Activated CD4-positive, alpha-beta T cell treated with anti-CD3 and anti-CD28 coated beads, Interleukin-2, amount 10 ng/mL, durations not matched to agents 24 days and 14 days (primary cell): Measurements from ENCODE around the gene ANKRD34C. TPM values are rescaled to one million over a fixed set of nuclear protein-coding genes. Genes with fewer than 3 reads are reported as not detected.

Source experiments
- DNase-seq: peaks from one replicate; pipeline ENCODE4 v3.0.0; 2022
- H3K27ac Mint-ChIP-seq: one replicate; pipeline ENCODE4 v1.8.0; 2022; ENCODE audit warnings: mild to moderate bottlenecking, mixed read lengths
- H3K27me3 Mint-ChIP-seq: one replicate; pipeline ENCODE4 v1.8.0; 2022; ENCODE audit warnings: mixed read lengths
- H3K36me3 Mint-ChIP-seq: one replicate; pipeline ENCODE4 v1.8.0; 2022; ENCODE audit warnings: low read depth, mild to moderate bottlenecking, mixed read lengths
- H3K4me1 Mint-ChIP-seq: one replicate; pipeline ENCODE4 v1.8.0; 2021; ENCODE audit warnings: mixed read lengths
- H3K4me3 Mint-ChIP-seq: one replicate; pipeline ENCODE4 v1.8.0; 2022; ENCODE audit warnings: mild to moderate bottlenecking, moderate library complexity, mixed read lengths
- H3K9me3 Mint-ChIP-seq: one replicate; pipeline ENCODE4 v1.8.0; 2021; ENCODE audit warnings: mixed read lengths
- intact Hi-C: fragments of 100-400 bp; cut with micrococcal nuclease; formaldehyde crosslinking; loops from one replicate; pipeline ENCODE4 v1.15.1; 2023
- total RNA-seq: library from RNA; stranded (reverse); gene quantifications from 2 replicates; pipeline ENCODE4 v1.2.3, GENCODE V29; 2022

ANKRD34C gene
- total RNA-seq, 1 donor from 2014 or later: not detected

- Mint-ChIP-seq H3K36me3 (no peaks in the 10 kb centered on the region), H3K27me3 (peaks cover 19% of the 10 kb centered on the region), H3K4me3 (no peak overlapping the region), H3K9me3 (no peaks in the 10 kb centered on the region), H3K4me1 (peaks cover 4% of the 10 kb centered on the region), H3K27ac (no peak overlapping the region)
- DNase-seq: peak; percentile 8
- intact Hi-C loops: no loop called here
Observed at GRCh38 chr15:79294075-79294474, 11.6 kb downstream of the ANKRD34C start.

- peak; percentile 54 for DNase-seq
- Mint-ChIP-seq H3K27ac (no peak overlapping the region), H3K4me3 (no peak overlapping the region), H3K36me3 (no peaks in the 10 kb centered on the region), H3K9me3 (no peaks in the 10 kb centered on the region), H3K27me3 (peaks cover 30% of the 10 kb centered on the region), H3K4me1 (no peaks in the 10 kb centered on the region)
- intact Hi-C loops: no loop called here
Observed at GRCh38 chr15:79296583-79296982, 14.1 kb downstream of the ANKRD34C start.

GRCh38 chr15:79299126-79299840, 16.8 kb downstream of the ANKRD34C start:
- Mint-ChIP-seq H3K27me3 (peaks cover 47% of the 10 kb centered on the region), H3K4me3 (no peak overlapping the region), H3K27ac (no peak overlapping the region), H3K36me3 (no peaks in the 10 kb centered on the region), H3K4me1 (no peaks in the 10 kb centered on the region), H3K9me3 (no peaks in the 10 kb centered on the region)
- intact Hi-C loops: no loop called here
- no peak for DNase-seq

GRCh38 chr15:79299841-79300235, 17.3 kb downstream of the ANKRD34C start:
- intact Hi-C loops: no loop called here
- no peak for DNase-seq
- Mint-ChIP-seq H3K9me3 (no peaks in the 10 kb centered on the region), H3K27ac (no peak overlapping the region), H3K36me3 (no peaks in the 10 kb centered on the region), H3K4me3 (no peak overlapping the region), H3K27me3 (peaks cover 52% of the 10 kb centered on the region), H3K4me1 (no peaks in the 10 kb centered on the region)

- intact Hi-C loops: no loop called here
- H3K4me3 Mint-ChIP-seq: no peak overlapping the region
- peaks cover 55% of the 10 kb centered on the region for H3K27me3 Mint-ChIP-seq
- peaks cover 10% of the 10 kb centered on the region for H3K4me1 Mint-ChIP-seq
- no peaks in the 10 kb centered on the region for H3K9me3 Mint-ChIP-seq
- peaks cover 6% of the 10 kb centered on the region for H3K36me3 Mint-ChIP-seq
- no peak overlapping the region for H3K27ac Mint-ChIP-seq
- no peak for DNase-seq
Observed at GRCh38 chr15:79307251-79307650, 24.7 kb downstream of the ANKRD34C start.

- Mint-ChIP-seq H3K4me1 (peaks cover 23% of the 10 kb centered on the region), H3K27me3 (peaks cover 46% of the 10 kb centered on the region)
- no peak for DNase-seq
Observed at GRCh38 chr15:79308874-79309273, 26.4 kb downstream of the ANKRD34C start.

GRCh38 chr15:79310612-79310984, 28.1 kb downstream of the ANKRD34C start:
- intact Hi-C loops: no loop called here
- DNase-seq: no peak
- H3K27ac Mint-ChIP-seq: peak overlapping the region; percentile 72
- H3K36me3 Mint-ChIP-seq: peaks cover 36% of the 10 kb centered on the region
- H3K4me3 Mint-ChIP-seq: peak overlapping the region; percentile 95
- H3K4me1 Mint-ChIP-seq: peaks cover 23% of the 10 kb centered on the region
- peaks cover 35% of the 10 kb centered on the region for H3K27me3 Mint-ChIP-seq
- H3K9me3 Mint-ChIP-seq: no peaks in the 10 kb centered on the region

More at GRCh38 chr15:79308874-79309273, 26.4 kb downstream of the ANKRD34C start:
- intact Hi-C loops: no loop called here
- H3K36me3 Mint-ChIP-seq: peaks cover 20% of the 10 kb centered on the region
- H3K27ac Mint-ChIP-seq: no peak overlapping the region
- H3K4me3 Mint-ChIP-seq: no peak overlapping the region
- no peaks in the 10 kb centered on the region for H3K9me3 Mint-ChIP-seq

GRCh38 chr15:79310985-79311900, 28.7 kb downstream of the ANKRD34C start, which contains the start of gene TMED3:
Gene TMED3, plus strand, starts transcription at chr15:79311112. Its CDS starts 138 bp downstream, at chr15:79311250.
- H3K36me3 Mint-ChIP-seq: peaks cover 42% of the 10 kb centered on the region
- peak within 1 kb of the TSS; percentile 95 for H3K4me3 Mint-ChIP-seq
- DNase-seq: peak; percentile 95
- intact Hi-C loops: loop anchor here (1.0 kb wide), 1 partner anchor 612 kb away; no protein-coding TSS in a partner anchor
- H3K9me3 Mint-ChIP-seq: no peaks in the 10 kb centered on the region
- H3K27ac Mint-ChIP-seq: peak within 1 kb of the TSS; percentile 82
- peaks cover 23% of the 10 kb centered on the region for H3K4me1 Mint-ChIP-seq
- H3K27me3 Mint-ChIP-seq: peaks cover 30% of the 10 kb centered on the region

- peaks cover 49% of the 10 kb centered on the region for H3K36me3 Mint-ChIP-seq
- no peaks in the 10 kb centered on the region for H3K9me3 Mint-ChIP-seq
- intact Hi-C loops: loop anchor here (1.0 kb wide), 1 partner anchor 611 kb away; no protein-coding TSS in a partner anchor
- no peak for DNase-seq
- peaks cover 27% of the 10 kb centered on the region for H3K4me1 Mint-ChIP-seq
- H3K4me3 Mint-ChIP-seq: peak overlapping the region; percentile 95
- H3K27ac Mint-ChIP-seq: peak overlapping the region; percentile 82
- peaks cover 27% of the 10 kb centered on the region for H3K27me3 Mint-ChIP-seq
Observed at GRCh38 chr15:79311901-79312553, 29.5 kb downstream of the ANKRD34C start.

GRCh38 chr15:79314186-79314585, 31.7 kb downstream of the ANKRD34C start:
- H3K4me1 Mint-ChIP-seq: peaks cover 39% of the 10 kb centered on the region

GRCh38 chr15:79314811-79315210, 32.3 kb downstream of the ANKRD34C start:
- intact Hi-C loops: no loop called here
- Mint-ChIP-seq H3K27me3 (peaks cover 5% of the 10 kb centered on the region), H3K9me3 (no peaks in the 10 kb centered on the region), H3K36me3 (peaks cover 76% of the 10 kb centered on the region), H3K4me1 (peaks cover 44% of the 10 kb centered on the region), H3K27ac (no peak overlapping the region), H3K4me3 (no peak overlapping the region)
- DNase-seq: no peak

More at GRCh38 chr15:79314186-79314585, 31.7 kb downstream of the ANKRD34C start:
- no peak overlapping the region for H3K4me3 Mint-ChIP-seq
- intact Hi-C loops: no loop called here
- H3K9me3 Mint-ChIP-seq: no peaks in the 10 kb centered on the region
- no peak for DNase-seq
- no peak overlapping the region for H3K27ac Mint-ChIP-seq
- peaks cover 7% of the 10 kb centered on the region for H3K27me3 Mint-ChIP-seq
- H3K36me3 Mint-ChIP-seq: peaks cover 71% of the 10 kb centered on the region

GRCh38 chr15:79315623-79316328, 33.3 kb downstream of the ANKRD34C start:
- Mint-ChIP-seq H3K9me3 (no peaks in the 10 kb centered on the region), H3K4me1 (peaks cover 39% of the 10 kb centered on the region), H3K4me3 (no peak overlapping the region), H3K27me3 (no peaks in the 10 kb centered on the region), H3K36me3 (peaks cover 79% of the 10 kb centered on the region), H3K27ac (no peak overlapping the region)
- DNase-seq: no peak
- intact Hi-C loops: no loop called here

- Mint-ChIP-seq H3K27ac (no peak overlapping the region), H3K4me1 (peaks cover 37% of the 10 kb centered on the region), H3K36me3 (peaks cover 83% of the 10 kb centered on the region), H3K27me3 (no peaks in the 10 kb centered on the region), H3K9me3 (no peaks in the 10 kb centered on the region), H3K4me3 (no peak overlapping the region)
- peak; percentile 47 for DNase-seq
- intact Hi-C loops: no loop called here
Observed at GRCh38 chr15:79316864-79317263, 34.3 kb downstream of the ANKRD34C start.
